Activated T-helper 1 cell treated with Interleukin-2 at 50 U/mL for 16 hours (primary cell): ENCODE data around the gene SLC24A2.

ENCODE experiments used
- DNase-seq: peaks from one replicate; pipeline ENCODE4 v3.0.0-alpha.2; 2020; ENCODE audit warnings: low read depth

The SLC24A2 gene

DNA sequence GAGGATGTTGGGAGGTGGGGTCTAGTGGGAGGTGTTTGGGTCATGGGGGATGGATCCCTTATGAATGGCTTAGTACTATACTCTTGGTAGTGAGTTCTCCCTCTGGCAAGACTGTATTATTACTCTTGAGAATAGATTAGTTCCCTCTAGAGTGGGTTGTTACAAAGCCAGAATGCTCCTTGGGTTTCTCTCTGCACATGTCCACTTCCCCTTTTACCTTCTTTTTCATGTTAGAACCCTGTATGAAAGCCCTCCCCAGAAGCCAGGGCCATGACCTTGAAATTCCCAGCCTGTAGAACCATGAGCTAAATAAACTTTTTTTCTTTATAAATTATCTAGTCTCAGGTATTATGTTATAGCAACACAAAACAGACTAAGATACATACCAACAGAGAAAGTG lies 31.1 kb downstream of the SLC24A2 start:
- no peak for DNase-seq

- no peak for DNase-seq
These were observed 33.9 kb downstream of the SLC24A2 start for GRCh38 chr9:19754921-19755320.

DNA sequence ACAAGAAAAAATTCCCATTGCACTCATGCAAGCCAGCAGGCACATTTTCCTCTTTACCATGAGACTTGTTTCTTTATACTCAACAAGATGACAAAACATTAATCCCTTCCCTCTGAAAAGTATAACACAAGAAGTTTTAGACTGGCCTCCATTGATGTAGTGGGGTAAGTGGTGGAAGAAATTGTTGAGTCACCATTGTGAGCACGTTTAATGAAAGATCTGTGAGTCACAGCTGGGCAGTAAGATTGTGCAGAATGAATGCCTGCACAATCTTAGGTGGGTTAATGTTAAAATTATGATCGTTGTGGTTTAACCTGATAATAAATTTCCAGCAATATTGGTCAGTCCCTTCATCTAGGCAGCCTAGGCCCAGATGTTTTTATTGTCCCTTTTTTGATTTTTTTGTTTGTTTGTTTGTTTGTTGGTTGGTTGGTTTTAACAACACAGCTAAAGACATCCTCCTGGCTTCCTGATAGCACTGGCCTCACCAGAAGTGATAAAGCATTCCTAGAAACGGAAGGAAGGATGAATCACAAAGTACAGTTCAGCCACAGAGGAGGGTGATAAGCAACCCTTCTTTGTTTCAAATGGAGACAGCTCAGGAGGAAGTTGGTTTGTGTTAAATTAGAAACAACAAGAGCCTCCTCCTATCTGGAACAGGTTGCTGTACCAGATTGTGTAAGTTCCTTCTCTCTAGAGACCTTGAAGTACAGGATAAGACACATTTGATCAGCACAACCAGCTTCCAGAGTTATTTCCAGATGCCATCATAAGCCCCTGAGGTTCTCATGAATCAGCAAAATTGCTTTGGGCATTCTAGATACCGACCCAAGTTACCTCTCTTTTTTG lies 40.3 kb downstream of the SLC24A2 start:
- no peak for DNase-seq

DNA sequence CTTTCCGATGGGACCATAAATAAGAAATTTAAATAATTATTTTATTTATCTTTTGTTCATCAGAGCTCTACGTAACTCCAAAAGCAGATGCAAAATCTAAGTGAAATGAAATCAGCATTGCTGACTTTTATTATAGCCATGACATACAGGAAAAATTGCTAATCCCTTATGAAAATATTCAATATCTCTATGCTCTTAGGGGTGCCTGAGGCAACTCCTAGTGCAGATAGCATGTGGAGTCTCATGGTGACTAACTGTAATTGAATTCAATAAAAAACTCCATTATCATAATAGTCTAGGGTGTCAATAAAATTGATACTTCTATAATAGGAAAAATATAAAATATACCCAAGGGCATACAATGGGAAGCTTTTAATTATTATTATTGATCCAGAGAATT lies 42.6 kb downstream of the SLC24A2 start:
- no peak for DNase-seq

DNA sequence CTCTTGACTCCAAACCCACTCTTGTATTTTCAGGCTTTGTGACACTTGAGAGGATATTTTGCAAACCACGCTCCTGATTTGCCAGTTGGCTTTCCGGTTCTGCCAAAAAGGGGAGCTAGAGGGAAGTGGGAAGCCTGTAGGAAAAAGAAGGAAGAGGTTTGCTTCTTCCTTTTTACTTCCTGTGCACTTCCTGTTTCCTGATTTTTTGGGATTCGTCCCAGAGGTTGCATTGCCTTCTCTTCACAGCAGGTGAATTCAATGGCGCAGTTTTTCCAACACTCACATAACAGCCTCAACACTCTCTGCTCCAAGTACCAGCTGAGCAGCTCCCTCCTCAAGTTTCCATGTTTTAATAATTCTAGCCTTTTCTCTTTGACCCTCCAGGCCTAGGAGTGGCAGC lies 47.7 kb downstream of the SLC24A2 start:
- DNase-seq = no peak
